T-helper 1 cell (primary cell): ENCODE measurements around the gene WDR17.
A peak's percentile ranks its signal among the peaks of the same experiment; 100 is the strongest.
"Not testable (repeated sequence)": the region's sequence is repeated elsewhere in the genome, so short reads cannot be mapped to it uniquely, and the experiment has no call there.

Source experiments
- DNase-seq, 5 donors: peaks; one replicate each; pipeline ENCODE4 v3.0.0-alpha.2; 2012 to 2020

WDR17 gene

DNA sequence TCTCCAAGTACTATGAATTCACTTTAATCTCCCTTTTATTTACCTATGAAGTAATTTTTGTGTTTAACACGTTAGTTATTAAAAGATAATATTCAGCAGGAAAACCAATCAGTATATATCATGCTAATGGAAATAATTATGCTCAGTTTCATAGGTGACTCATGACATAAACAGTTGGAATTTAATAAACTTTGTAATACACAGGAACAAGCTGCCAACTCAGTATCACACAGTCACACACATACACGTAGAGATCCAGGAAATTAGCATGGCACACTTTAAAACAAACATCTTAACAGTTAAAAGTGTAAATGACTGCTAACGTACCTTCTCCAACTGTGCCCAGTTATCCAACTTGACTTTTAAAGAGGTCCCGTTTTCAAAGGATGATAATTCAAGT lies 127.5 kb downstream of the WDR17 start:
- DNase-seq = no peak

GRCh38 chr4:176193938-176194337 lies 128.3 kb downstream of the WDR17 start:
- DNase-seq = peak in 1 of 5 donors; percentile 2

DNA sequence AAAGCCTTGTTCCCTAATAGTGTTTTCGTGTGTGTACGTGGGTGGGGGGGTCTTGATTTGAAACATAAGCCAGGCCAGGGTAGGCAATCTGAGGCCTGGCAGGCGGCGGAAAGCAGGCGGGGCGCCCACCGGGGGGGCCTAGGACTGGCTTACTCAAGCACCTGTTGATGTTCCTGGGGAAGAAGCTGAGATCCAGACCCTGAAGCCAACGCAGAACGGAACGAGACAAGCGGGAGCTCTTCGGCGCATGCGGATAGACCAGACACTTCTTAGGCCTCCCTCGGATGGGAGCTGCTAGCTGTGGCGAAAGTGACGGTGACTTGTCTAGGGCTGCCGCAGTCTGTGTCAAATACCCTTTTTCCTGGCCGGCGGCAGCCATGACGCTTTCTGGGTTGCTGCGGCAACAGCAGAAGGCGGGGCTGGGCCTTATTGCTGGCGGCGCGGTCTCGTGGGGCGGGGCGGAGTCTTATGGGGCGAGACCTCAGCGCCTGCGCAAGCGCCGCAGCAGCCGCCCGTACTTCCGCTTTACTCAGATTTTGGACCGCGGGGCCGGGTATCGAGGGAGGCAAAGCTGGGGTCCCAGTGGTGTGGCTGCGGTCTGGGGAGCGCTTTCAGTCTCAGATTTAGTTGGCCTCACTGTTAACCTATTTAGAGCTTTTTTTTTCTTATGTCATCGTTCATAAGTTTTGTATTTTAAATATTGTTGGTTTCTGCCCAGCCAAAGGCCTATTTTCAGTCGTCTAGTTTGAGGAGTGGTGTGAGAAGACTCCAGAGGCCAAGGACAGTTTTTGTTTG lies 129.7 kb downstream of the WDR17 start, which contains the start of gene SPATA4:
Gene SPATA4, minus strand, starts transcription at position 402 of the 795 bp plus-strand sequence. Its CDS starts 23 bp downstream, at position 379.
- peak; percentile 83 to 94 (median 90) for DNase-seq

- no peak for DNase-seq
These were observed 132.8 kb downstream of the WDR17 start for GRCh38 chr4:176198316-176198903.

DNA sequence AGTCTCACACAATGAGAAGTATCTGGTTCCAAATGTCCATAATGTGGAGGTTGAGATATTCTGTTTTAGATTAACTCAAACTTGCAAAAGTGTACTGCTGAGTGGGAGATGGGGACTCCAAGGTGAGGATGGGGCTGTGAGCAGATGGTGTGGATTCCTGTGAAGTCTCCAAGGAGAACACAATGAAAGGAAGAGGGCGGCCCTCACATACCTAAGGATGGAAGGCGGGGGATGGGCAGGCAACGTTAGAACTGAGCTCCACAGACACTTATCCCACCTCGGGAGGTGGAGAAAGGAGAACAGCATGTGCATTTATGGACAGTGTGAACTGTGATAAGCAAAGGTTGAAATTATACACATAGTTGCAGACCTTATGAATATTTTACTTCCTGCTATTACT lies 139.7 kb downstream of the WDR17 start:
- DNase-seq = no peak

DNA sequence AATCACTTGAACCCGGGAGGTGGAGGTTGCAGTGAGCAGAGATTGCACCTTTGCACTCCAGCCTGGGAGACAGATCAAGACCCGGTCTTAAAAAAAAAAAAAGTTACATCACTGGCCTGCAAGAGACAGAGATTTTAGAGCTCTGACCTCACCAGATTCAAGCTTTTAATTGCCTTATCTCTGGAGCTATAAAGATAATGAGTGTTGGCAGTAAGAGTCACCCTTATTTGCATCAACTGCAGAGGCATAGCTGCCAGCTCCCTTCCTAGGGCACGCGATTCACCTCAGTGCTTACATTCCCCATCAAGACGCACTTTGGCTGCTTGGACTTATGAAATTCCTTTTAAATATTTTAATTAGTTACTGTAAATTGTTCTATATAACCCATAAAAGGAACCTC lies 142.2 kb downstream of the WDR17 start:
- DNase-seq = no peak

DNA sequence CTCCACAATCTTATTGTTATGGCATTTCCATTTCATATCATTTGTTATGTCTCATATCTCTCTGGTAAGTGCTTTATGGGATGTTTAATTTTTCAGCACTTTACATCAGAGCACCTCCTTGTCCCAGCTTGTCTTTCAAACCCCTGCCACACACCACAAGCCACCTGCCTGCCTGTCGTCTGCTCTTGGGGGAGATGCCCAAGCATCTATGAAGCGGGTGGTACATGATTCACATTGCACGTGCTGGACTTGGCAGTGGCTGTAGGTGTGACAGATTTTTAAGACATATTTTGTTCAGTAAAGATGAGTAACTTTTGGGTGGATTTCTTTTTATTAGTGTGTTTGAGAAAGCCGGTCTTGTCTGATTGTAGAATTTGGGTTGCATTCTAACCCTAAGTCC lies 143.9 kb downstream of the WDR17 start:
- no peak for DNase-seq

DNA sequence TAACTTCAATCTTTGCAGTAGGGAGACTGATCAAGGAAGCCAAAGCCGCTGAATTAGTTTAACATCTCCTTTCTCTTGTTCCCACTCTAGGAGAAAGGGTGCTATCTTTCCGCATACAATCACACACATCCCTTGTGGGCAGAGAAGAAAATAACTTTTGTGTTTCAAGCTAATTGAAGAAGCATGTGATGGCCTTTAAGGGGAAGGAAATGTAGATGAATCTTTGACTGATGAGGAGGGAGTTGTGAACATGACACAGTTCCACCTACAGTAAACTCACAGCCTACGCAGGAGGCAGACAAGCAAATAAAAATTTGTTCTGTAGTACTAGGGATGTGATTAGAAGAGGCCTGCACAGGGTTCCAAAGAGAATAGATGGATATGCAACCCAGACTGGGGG lies 144.5 kb downstream of the WDR17 start:
- no peak for DNase-seq

DNA sequence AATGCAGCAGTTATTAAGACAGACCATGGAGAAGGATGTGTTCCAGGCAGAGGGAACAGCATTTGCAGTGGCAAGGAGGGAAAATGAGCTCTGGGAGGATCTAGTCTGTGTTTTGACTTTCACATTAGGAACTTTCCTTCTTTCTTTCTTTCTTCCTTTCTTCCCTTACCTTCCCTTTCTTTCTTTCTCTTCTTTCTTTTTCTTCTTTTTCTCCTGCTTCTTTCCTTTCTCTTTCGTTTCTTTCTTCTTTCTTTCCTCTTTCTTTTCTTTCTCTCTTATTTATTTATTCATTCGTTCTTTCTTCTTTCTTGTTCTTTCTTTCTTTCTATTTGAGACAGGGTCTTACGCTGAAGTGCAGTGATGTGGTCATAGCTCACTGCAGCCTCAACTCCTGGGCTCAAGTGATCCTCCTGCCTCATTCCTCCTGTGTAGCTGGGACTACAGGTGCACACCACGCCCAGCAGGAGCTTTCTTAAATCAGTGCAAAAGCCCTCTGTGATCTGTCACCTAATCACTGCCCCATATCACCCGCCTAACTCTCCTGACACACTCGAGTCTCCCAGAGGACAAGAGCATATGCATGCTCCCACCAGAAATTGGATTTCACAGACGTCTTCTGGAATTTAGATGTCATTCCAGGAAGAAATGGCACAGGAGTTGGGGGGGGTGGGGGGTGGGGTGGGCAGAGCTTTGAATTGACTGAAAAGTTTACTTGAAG lies 145.1 kb downstream of the WDR17 start:
- no peak for DNase-seq

- DNase-seq = not testable (repeated sequence)
These were observed 146.7 kb downstream of the WDR17 start for GRCh38 chr4:176212351-176212750.

GRCh38 chr4:176217510-176217909 lies 151.9 kb downstream of the WDR17 start:
- no peak for DNase-seq

DNA sequence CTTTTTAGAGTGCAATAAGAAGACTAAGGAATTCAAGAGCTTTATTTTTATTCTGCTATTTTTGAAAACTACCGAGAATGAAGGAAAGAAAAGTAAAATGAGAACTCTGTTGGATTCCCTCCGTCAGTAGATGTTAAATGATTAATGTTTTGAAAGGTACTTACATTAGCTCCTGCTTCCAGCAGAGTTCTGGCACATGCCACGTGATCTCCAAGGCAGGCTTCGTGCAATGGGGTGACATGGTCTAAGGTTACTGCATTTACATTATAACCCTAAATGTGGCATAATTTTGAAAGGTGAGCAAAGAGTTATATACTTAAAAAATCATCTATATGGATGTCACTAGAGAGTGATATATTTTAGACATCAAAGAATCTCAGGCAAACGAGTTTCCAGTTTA lies 156.5 kb downstream of the WDR17 start:
- DNase-seq = no peak

- no peak for DNase-seq
These were observed 157.9 kb downstream of the WDR17 start for GRCh38 chr4:176223561-176223960.

GRCh38 chr4:176226736-176227135 lies 161.1 kb downstream of the WDR17 start:
- DNase-seq = no peak

DNA sequence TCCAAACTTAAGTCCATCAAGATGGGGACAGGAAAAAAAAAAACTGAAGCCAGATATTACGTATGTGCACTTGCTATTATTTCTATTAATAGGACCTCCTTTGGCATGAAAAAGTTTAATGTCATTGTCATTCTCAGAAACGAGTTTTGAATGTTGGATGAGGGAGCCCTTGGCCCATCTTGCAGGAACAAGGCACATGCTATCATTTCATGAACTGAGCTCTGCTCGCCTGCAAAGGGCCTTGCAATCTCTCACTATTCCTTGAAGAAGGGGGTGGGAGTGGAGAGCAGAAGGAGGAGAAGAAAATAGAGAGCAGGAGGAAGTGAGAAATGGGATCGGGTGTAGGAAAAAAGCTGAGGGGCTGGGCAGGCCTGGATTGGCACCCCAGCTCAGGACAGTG lies 164.0 kb downstream of the WDR17 start:
- DNase-seq = no peak
